HEK293 (cell line): ENCODE results near the gene MKKS.

Source experiments
- CTCF ChIA-PET: fragments of 350-600 bp; formaldehyde crosslinking; extraction: SDS; loops from one replicate; lab custom pipeline; 2021; ENCODE audit warnings: antibody characterized with exemption; lab: Yijun Ruan, JAX
- POLR2A ChIA-PET: fragments of 300-600 bp; formaldehyde crosslinking; extraction: SDS; loops from one replicate; lab custom pipeline; 2020; ENCODE audit warnings: antibody characterized with exemption, inconsistent platforms; lab: Yijun Ruan, JAX
- H3K27ac ChIP-seq: fragments of 200-500 bp; sonication (Bioruptor generic); 2 replicates; pipeline ENCODE4 v1.5.1; 2014; ENCODE audit warnings: low read depth, low read length, control low read depth, inconsistent platforms; ENCODE audit errors: extremely low read depth
- H3K36me3 ChIP-seq, 2 experiments: fragments of 200-500 bp in 1 of 2; sonication (Bioruptor generic) in 1 of 2; 1 replicate in 1 of 2; 2 replicates in 1 of 2; pipeline ENCODE4 v1.5.1; 2014 to 2017; ENCODE audit warnings: inconsistent platforms in 2 of 2, low read length in 2 of 2; ENCODE audit not compliant: control insufficient read depth in 2 of 2, insufficient read depth in 1 of 2
- H3K4me1 ChIP-seq: fragments of 200-500 bp; sonication (Bioruptor generic); 2 replicates; pipeline ENCODE4 v1.5.1; 2014; ENCODE audit warnings: mild to moderate bottlenecking, low read length, inconsistent platforms; ENCODE audit not compliant: control insufficient read depth, insufficient read depth
- H3K4me3 ChIP-seq: 2 replicates; pipeline ENCODE4 v1.5.1; 2011; ENCODE audit warnings: low read depth, mild to moderate bottlenecking, control low read depth, low read length, moderate library complexity
- H3K9me3 ChIP-seq: fragments of 200-500 bp; sonication (Bioruptor generic); 2 replicates; pipeline ENCODE4 v1.5.1; 2014; ENCODE audit warnings: low read depth, low read length, inconsistent platforms; ENCODE audit not compliant: control insufficient read depth, insufficient read depth
- EGR2 ChIP-seq: fragments of 450-650 bp; formaldehyde crosslinking; IDR thresholded peaks from 2 replicates; pipeline ENCODE4 v1.5.1; 2016; ENCODE audit warnings: low read depth, missing biosample characterization, missing genetic modification characterization
- GLIS1 ChIP-seq: fragments of 450-650 bp; formaldehyde crosslinking; IDR thresholded peaks from 2 replicates; pipeline ENCODE4 v1.5.1; 2016; ENCODE audit warnings: missing biosample characterization, missing genetic modification characterization
- KLF9 ChIP-seq: fragments of 450-650 bp; formaldehyde crosslinking; IDR thresholded peaks from 2 replicates; pipeline ENCODE4 v1.5.1; 2016; ENCODE audit warnings: missing biosample characterization, missing genetic modification characterization, low read depth
- PRDM6 ChIP-seq: fragments of 450-650 bp; formaldehyde crosslinking; IDR thresholded peaks from 2 replicates; pipeline ENCODE4 v1.5.1; 2017; ENCODE audit warnings: missing biosample characterization, missing genetic modification characterization
- SETDB1 ChIP-seq: IDR thresholded peaks from one replicate; pipeline ENCODE4 v1.6.1; 2017; ENCODE audit warnings: mild to moderate bottlenecking, low read length, moderate library complexity, mixed read lengths; ENCODE audit not compliant: insufficient read length
- SP7 ChIP-seq: fragments of 450-650 bp; formaldehyde crosslinking; IDR thresholded peaks from 2 replicates; pipeline ENCODE4 v1.5.1; 2016; ENCODE audit warnings: missing biosample characterization, missing genetic modification characterization
- WT1 ChIP-seq: fragments of 450-650 bp; formaldehyde crosslinking; IDR thresholded peaks from 2 replicates; pipeline ENCODE4 v1.5.1; 2016; ENCODE audit warnings: missing biosample characterization, missing genetic modification characterization
- ZBTB11 ChIP-seq: fragments of 450-650 bp; formaldehyde crosslinking; conservative IDR thresholded peaks from 2 replicates; pipeline ENCODE4 v1.5.1; 2016; ENCODE audit warnings: low read depth, missing biosample characterization, missing genetic modification characterization
- ZBTB21 ChIP-seq: fragments of 450-650 bp; formaldehyde crosslinking; IDR thresholded peaks from 2 replicates; pipeline ENCODE4 v1.5.1; 2017; ENCODE audit warnings: missing biosample characterization, missing genetic modification characterization
- ZFHX2 ChIP-seq: fragments of 450-650 bp; formaldehyde crosslinking; conservative IDR thresholded peaks from 2 replicates; pipeline ENCODE4 v1.5.1; 2016; ENCODE audit warnings: missing biosample characterization, missing genetic modification characterization
- ZFP37 ChIP-seq: fragments of 450-650 bp; formaldehyde crosslinking; IDR thresholded peaks from 2 replicates; pipeline ENCODE4 v1.5.1; 2016; ENCODE audit warnings: missing biosample characterization, missing genetic modification characterization
- ZFP69B ChIP-seq: fragments of 450-650 bp; formaldehyde crosslinking; IDR thresholded peaks from 2 replicates; pipeline ENCODE4 v1.5.1; 2016; ENCODE audit warnings: missing biosample characterization, missing genetic modification characterization
- ZNF248 ChIP-seq: fragments of 450-650 bp; formaldehyde crosslinking; IDR thresholded peaks from 2 replicates; pipeline ENCODE4 v1.5.1; 2017; ENCODE audit warnings: missing biosample characterization, missing genetic modification characterization
- ZNF513 ChIP-seq: fragments of 450-650 bp; IDR thresholded peaks from 2 replicates; pipeline ENCODE4 v1.5.1; 2018; ENCODE audit warnings: missing biosample characterization, missing genetic modification characterization
- ZNF530 ChIP-seq: fragments of 450-650 bp; formaldehyde crosslinking; IDR thresholded peaks from 2 replicates; pipeline ENCODE4 v1.5.1; 2016; ENCODE audit warnings: low read depth, missing biosample characterization, missing genetic modification characterization
- ZNF549 ChIP-seq: fragments of 450-650 bp; IDR thresholded peaks from 2 replicates; pipeline ENCODE4 v1.5.1; 2018; ENCODE audit warnings: missing biosample characterization, missing genetic modification characterization, mild to moderate bottlenecking, inconsistent platforms, moderate library complexity
- ZNF629 ChIP-seq: fragments of 450-650 bp; formaldehyde crosslinking; IDR thresholded peaks from 2 replicates; pipeline ENCODE4 v1.5.1; 2017; ENCODE audit warnings: missing biosample characterization, missing genetic modification characterization
- ZNF654 ChIP-seq: fragments of 450-650 bp; formaldehyde crosslinking; IDR thresholded peaks from 2 replicates; pipeline ENCODE4 v1.5.1; 2016; ENCODE audit warnings: low read depth, missing biosample characterization, missing genetic modification characterization
- ZNF677 ChIP-seq: fragments of 450-650 bp; IDR thresholded peaks from 2 replicates; pipeline ENCODE4 v1.5.0; 2018; ENCODE audit warnings: missing biosample characterization, mild to moderate bottlenecking, missing genetic modification characterization, moderate library complexity
- ZNF777 ChIP-seq: fragments of 450-650 bp; formaldehyde crosslinking; IDR thresholded peaks from 2 replicates; pipeline ENCODE4 v1.5.1; 2017; ENCODE audit warnings: missing biosample characterization, missing genetic modification characterization, borderline replicate concordance
- ZSCAN4 ChIP-seq: fragments of 450-650 bp; formaldehyde crosslinking; IDR thresholded peaks from 2 replicates; pipeline ENCODE4 v1.5.1; 2017; ENCODE audit warnings: missing biosample characterization, missing genetic modification characterization

MKKS gene

GRCh38 chr20:10427060-10427692 lies 6.8 kb downstream of the MKKS start:
- no peak overlapping the region for H3K4me3 ChIP-seq
- H3K9me3 ChIP-seq = no peaks in the 10 kb centered on the region
- H3K36me3 ChIP-seq = peaks cover 5 to 6% of the 10 kb centered on the region in 2 experiments; a peak in 2 of 3 replicates
- POLR2A ChIA-PET = interaction anchor here (0.7 kb wide), 1 partner anchor 1106 kb away, joined by 5 read pairs; no protein-coding TSS in a partner anchor
- H3K27ac ChIP-seq = no peak overlapping the region
- no peaks in the 10 kb centered on the region for H3K4me1 ChIP-seq
- CTCF ChIA-PET = interaction anchor here (0.5 to 5.5 kb wide), 39 partner anchors 9 to 1533 kb away, joined by 3 to 58 read pairs (median 4); partner anchors contain the start of gene SLX4IP
- peak; percentile 86 for TF ChIP-seq ZSCAN4 (tag by site-specific recombination)
- no peak for TF ChIP-seq ZNF513 (tag by site-specific recombination)
- no peak for TF ChIP-seq ZFP37
- peak; percentile 51 for TF ChIP-seq ZNF654 (tag by site-specific recombination)
- TF ChIP-seq ZFP69B = no peak
- no peak for TF ChIP-seq SP7 (tag by site-specific recombination)
- no peak for TF ChIP-seq EGR2 (tag by site-specific recombination)
- no peak for TF ChIP-seq ZBTB11 (tag by site-specific recombination)
- TF ChIP-seq ZBTB21 = no peak
- TF ChIP-seq WT1 = no peak

- CTCF ChIA-PET = interaction anchor here (1.2 kb wide), 1 partner anchor 443 kb away, joined by 4 read pairs; no protein-coding TSS in a partner anchor
- Histone ChIP-seq H3K4me3 (no peak overlapping the region), H3K4me1 (no peaks in the 10 kb centered on the region), H3K9me3 (no peaks in the 10 kb centered on the region), H3K27ac (no peak overlapping the region), H3K36me3 (peaks cover 6 to 16% of the 10 kb centered on the region in 2 experiments; a peak in 2 of 3 replicates)
- POLR2A ChIA-PET = interaction anchor here (1.3 kb wide), 1 partner anchor 11 kb away, joined by 3 read pairs; the partner anchor contains the start of gene SLX4IP
- TF ChIP-seq PRDM6 (tag by site-specific recombination) (no peak), ZNF629 (tag by site-specific recombination) (no peak), ZFHX2 (no peak), ZNF777 (tag by site-specific recombination) (no peak), ZNF530 (tag by site-specific recombination) (no peak), GLIS1 (tag by site-specific recombination) (no peak), KLF9 (tag by site-specific recombination) (no peak), ZFP69B (no peak), ZNF677 (tag by site-specific recombination) (no peak), ZNF248 (tag by site-specific recombination) (no peak), SETDB1 (no peak), ZBTB11 (tag by site-specific recombination) (no peak), ZNF549 (no peak)
Measured at GRCh38 chr20:10423735-10424134, 10.3 kb downstream of the MKKS start.
